ENCODE data around the gene PRM2. TPM values are rescaled to one million over a fixed set of nuclear protein-coding genes. Genes with fewer than 3 reads are reported as not detected.
"Not testable (repeated sequence)": the region's sequence is repeated elsewhere in the genome, so short reads cannot be mapped to it uniquely, and the experiment has no call there.

The PRM2 gene
- polyA plus RNA-seq, 2 of the 4 experiments (the other 2 are of a cell fraction): not detected

DNA sequence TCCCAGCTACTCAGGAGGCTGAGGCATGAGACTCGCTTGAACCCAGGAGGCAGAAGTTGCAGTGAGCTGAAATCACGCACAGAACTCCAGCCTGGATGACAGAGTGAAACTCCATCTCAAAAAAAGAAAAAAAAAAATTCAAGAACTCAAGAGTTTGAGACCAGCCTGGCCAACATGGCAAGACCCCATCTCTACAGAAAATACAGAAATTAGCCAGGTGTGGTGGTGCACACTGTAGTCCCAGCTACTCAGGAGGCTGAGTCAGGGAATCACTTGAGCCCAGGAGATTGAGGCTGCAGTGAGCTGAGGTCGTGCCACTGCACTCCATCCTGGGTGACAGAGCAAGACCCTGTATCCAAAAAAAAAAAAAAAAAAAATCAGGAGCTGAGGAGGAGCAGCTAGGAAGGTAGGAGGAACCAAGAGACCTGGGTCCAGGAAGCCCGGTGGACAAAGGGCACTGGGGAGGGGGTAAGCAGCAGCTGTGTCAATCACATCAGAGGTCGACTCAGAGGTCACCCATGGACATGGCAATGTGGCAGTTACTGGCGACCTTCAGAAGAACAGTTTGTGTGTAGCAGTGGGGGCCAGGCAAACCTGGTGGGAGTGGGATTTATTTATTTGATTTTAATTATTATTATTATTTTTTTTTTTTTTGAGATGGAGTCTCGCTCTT, 15.9 kb upstream of the PRM2 start:
- CTCF ChIA-PET: interaction anchor here (0.7 to 1.6 kb wide), 3 partner anchors 22 to 37 kb away, joined by 3 to 7 read pairs (median 3); partner anchors contain the start of gene SOCS1
- Histone ChIP-seq H3K4me1 (no peaks in the 10 kb centered on the region), H3K4me3 (no peak overlapping the region), H3K4me2 (no peak overlapping the region), H3K9me3 (no peaks in the 10 kb centered on the region), H3K27ac (no peak overlapping the region)
- 48% methylated on average over 7 of the region's 7 CpGs for WGBS (ENCODE audit: missing lambda C conversion rate)
- FAIRE-seq (no peak), DNase-seq (ENCODE audit: low read depth in 1 of 2, low spot score in 1 of 2) (no peak), ATAC-seq (no peak)
- no peak for TF ChIP-seq KDM1A (IDR thresholded peaks at IDR 0.05; ENCODE audit: low read depth)
- TF ChIP-seq HDAC2 (IDR thresholded peaks at IDR 0.05): no peak
- POLR2A ChIA-PET: interaction anchor here (0.7 kb wide), 1 partner anchor 109 kb away, joined by 7 read pairs; no protein-coding TSS in a partner anchor

DNA sequence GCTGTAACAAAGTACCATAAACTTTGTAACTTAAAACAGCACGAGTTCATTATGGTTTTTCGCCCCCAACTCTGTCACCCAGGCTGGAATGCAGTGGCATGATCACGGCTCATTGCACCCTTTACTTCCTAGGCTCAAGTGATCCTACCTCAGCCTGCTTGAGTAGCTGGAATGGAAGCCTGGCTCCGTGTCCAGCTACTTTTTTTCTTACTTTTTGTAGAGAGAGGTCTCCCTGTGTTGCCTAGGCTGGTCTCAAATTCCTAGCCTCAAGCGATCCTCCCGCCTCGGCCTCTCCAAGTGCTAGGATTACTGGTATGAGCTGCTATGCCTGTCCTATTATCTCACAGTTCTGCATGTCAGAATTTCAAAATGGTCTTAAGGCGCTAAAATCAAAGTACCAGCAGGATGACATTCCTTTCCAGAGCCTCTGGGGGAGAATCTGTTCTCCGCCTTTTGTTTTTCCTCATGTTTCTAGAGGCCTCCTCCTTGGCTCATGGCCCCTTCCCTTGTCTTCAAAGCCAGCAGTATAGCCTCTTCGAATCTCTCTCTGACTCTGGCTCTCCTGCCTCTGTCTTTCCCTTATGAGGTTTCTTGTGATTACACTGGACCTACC, 14.9 kb upstream of the PRM2 start:
- 52% methylated on average over 10 of the region's 10 CpGs for WGBS (ENCODE audit: missing lambda C conversion rate)
- no peak for ATAC-seq
- CTCF ChIA-PET: interaction anchor here (0.9 to 1.6 kb wide), 2 partner anchors 35 to 328 kb away, joined by 3 to 7 read pairs; partner anchors contain the start of gene SOCS1

DNA sequence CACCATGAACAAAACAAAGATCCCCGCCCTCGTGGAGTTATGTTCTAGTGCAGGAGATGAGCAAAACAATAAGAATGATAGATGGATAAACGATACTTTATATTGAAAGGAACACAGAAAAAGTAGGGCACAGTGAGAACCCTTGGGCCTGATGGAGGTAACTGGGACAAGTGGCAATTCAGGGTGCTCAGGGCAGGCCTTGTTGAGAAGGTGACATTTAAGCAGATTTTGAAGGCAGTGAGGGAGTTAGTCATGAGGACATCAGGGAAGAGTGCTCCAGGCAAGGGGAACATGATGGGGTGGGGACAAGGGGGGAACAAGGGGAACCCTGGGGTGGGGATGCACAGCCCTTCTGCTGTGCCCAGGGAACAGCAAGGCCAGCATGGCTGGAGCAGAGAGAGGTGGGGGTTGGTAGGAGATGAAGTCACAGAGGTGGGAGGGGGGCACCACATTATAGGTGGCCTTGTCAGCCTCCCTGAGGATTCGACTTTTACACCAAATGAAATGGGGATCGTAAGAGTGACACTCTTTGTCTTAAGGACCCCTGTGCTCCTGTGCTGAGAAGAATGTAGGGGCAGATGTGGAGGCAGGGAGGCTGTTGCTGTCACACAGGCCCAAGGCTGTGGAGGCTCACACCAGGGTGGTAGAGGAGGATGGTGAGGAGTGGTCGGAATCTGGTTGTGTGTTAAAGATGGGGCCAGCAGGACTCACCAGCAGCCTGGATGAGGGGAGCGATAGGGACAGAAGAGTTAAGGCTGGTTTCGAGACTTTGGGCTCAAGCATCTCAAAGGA, 14.0 kb upstream of the PRM2 start:
- ChIA-PET POLR2A (no interaction called here), CTCF (interaction anchor here (1.6 kb wide), 1 partner anchor 34 kb away, joined by 7 read pairs; the partner anchor contains the start of gene SOCS1)
- no peaks in the 10 kb centered on the region for H3K4me1 ChIP-seq
- no peak for ATAC-seq
- no peak for FAIRE-seq
- H3K4me2 ChIP-seq: no peak overlapping the region
- no peak overlapping the region for H3K4me3 ChIP-seq
- DNase-seq (ENCODE audit: low read depth in 1 of 2, low spot score in 1 of 2): no peak
- WGBS (ENCODE audit: missing lambda C conversion rate): 46% methylated on average over 8 of the region's 8 CpGs
- no peak overlapping the region for H3K27ac ChIP-seq
- TF ChIP-seq SMC3 (IDR thresholded peaks at IDR 0.05) (no peak), ZSCAN20 (CRISPR knock-in tag; IDR thresholded peaks at IDR 0.05) (no peak), KDM1A (IDR thresholded peaks at IDR 0.05; ENCODE audit: low read depth) (no peak), RARB (CRISPR knock-in tag; IDR thresholded peaks at IDR 0.05) (no peak), EHF (CRISPR knock-in tag; IDR thresholded peaks at IDR 0.05) (no peak), MAFK (IDR thresholded peaks at IDR 0.05; ENCODE audit: partially characterized antibody) (no peak), JUNB (IDR thresholded peaks at IDR 0.05) (no peak), HEYL (CRISPR knock-in tag; IDR thresholded peaks at IDR 0.05) (no peak), PHF8 (IDR thresholded peaks at IDR 0.05; ENCODE audit: borderline replicate concordance, low read depth) (no peak)
- TF ChIP-seq, protein P1, sequence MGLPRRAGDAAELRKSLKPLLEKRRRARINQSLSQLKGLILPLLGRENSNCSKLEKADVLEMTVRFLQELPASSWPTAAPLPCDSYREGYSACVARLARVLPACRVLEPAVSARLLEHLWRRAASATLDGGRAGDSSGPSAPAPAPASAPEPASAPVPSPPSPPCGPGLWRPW (IDR thresholded peaks at IDR 0.05): no peak
- no peaks in the 10 kb centered on the region for H3K9me3 ChIP-seq

More for the DNA sequence above, 14.9 kb upstream of the PRM2 start:
- no peaks in the 10 kb centered on the region for H3K9me3 ChIP-seq
- H3K27ac ChIP-seq: no peak overlapping the region
- TF ChIP-seq BHLHE40 (IDR thresholded peaks at IDR 0.05; ENCODE audit: low read depth, low read length) (no peak), RCOR1 (IDR thresholded peaks at IDR 0.05; ENCODE audit: low read depth, low read length) (no peak), HOXB13 (CRISPR knock-in tag; IDR thresholded peaks at IDR 0.05; ENCODE audit: low read depth) (no peak), CHD2 (IDR thresholded peaks at IDR 0.05; ENCODE audit: low read length, partially characterized antibody) (no peak), JUNB (IDR thresholded peaks at IDR 0.05) (no peak), JUN (IDR thresholded peaks at IDR 0.05) (no peak), MAZ (IDR thresholded peaks at IDR 0.05; ENCODE audit: borderline replicate concordance, low read depth, low read length) (no peak), RAD21 (conservative IDR thresholded peaks at IDR 0.05 in 1 of 2, IDR thresholded peaks at IDR 0.05 in 1 of 2) (no peak), ZSCAN20 (CRISPR knock-in tag; IDR thresholded peaks at IDR 0.05) (no peak), RFX5 (IDR thresholded peaks at IDR 0.05) (no peak), PHF8 (IDR thresholded peaks at IDR 0.05; ENCODE audit: borderline replicate concordance, low read depth) (no peak), CBX8 (IDR thresholded peaks at IDR 0.05) (no peak), CBX2 (IDR thresholded peaks at IDR 0.05; ENCODE audit: borderline replicate concordance, low read depth) (no peak), POLR2A (IDR thresholded peaks at IDR 0.05; ENCODE audit: low read length) (no peak), RNF2 (IDR thresholded peaks at IDR 0.05; ENCODE audit: borderline replicate concordance, low read depth) (no peak), FOSL2 (IDR thresholded peaks at IDR 0.05) (no peak), FOSL2 (CRISPR knock-in tag; IDR thresholded peaks at IDR 0.05) (no peak)
- TF ChIP-seq, protein P2, sequence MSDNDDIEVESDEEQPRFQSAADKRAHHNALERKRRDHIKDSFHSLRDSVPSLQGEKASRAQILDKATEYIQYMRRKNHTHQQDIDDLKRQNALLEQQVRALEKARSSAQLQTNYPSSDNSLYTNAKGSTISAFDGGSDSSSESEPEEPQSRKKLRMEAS (IDR thresholded peaks at IDR 0.05): no peak
- TF ChIP-seq, protein P3, sequence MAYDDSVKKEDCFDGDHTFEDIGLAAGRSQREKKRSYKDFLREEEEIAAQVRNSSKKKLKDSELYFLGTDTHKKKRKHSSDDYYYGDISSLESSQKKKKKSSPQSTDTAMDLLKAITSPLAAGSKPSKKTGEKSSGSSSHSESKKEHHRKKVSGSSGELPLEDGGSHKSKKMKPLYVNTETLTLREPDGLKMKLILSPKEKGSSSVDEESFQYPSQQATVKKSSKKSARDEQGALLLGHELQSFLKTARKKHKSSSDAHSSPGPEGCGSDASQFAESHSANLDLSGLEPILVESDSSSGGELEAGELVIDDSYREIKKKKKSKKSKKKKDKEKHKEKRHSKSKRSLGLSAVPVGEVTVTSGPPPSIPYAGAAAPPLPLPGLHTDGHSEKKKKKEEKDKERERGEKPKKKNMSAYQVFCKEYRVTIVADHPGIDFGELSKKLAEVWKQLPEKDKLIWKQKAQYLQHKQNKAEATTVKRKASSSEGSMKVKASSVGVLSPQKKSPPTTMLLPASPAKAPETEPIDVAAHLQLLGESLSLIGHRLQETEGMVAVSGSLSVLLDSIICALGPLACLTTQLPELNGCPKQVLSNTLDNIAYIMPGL (CRISPR knock-in tag; IDR thresholded peaks at IDR 0.05; ENCODE audit: borderline replicate concordance): no peak
- POLR2A ChIA-PET: no interaction called here
- no peak for FAIRE-seq
- H3K4me2 ChIP-seq: no peak overlapping the region
- H3K4me1 ChIP-seq: no peaks in the 10 kb centered on the region
- DNase-seq (ENCODE audit: low read depth in 1 of 2, low spot score in 1 of 2): no peak
- no peak overlapping the region for H3K4me3 ChIP-seq

DNA sequence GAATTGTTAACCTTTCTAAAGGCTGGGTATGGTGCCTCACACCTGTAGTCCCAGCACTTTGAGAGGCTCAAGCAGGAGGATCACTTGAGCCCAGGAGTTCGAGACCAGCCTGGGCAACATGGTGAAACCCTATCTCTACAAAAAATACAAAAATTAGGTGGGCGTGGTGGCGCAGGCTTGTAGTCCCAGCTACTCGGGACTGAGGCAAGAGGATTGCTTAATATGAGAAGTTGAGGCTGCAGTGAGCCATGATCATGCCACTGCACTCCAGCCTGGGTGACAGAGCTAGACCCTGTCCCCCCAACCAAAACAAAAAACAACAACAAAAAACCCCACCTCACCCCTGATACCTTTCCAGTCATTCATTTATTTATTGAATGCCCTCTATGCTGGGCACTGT, 13.4 kb upstream of the PRM2 start:
- 47% methylated on average over 4 of the region's 4 CpGs for WGBS (ENCODE audit: missing lambda C conversion rate)
- ChIA-PET POLR2A (interaction anchor here (1.6 kb wide), 1 partner anchor 34 kb away, joined by 7 read pairs; the partner anchor contains the start of gene SOCS1), CTCF (interaction anchor here (0.8 to 1.2 kb wide), 2 partner anchors 32 to 325 kb away, joined by 3 to 4 read pairs; no protein-coding TSS in a partner anchor)
- not testable (repeated sequence) for H3K27ac ChIP-seq; ATAC-seq; H3K4me3 ChIP-seq; H3K4me1 ChIP-seq; H3K9me3 ChIP-seq; FAIRE-seq; DNase-seq (ENCODE audit: low read depth in 1 of 2, low spot score in 1 of 2); H3K4me2 ChIP-seq

All from A549 (cell line).